OCI-LY1 (cell line): ENCODE results near the gene HOXA9.

Experiments used
- H2AFZ ChIP-seq: fragments of 200-600 bp; sonication (generic), shearing (Covaris generic); 2 replicates; pipeline ENCODE4 v1.6.0; 2014; ENCODE audit warnings: antibody characterized with exemption, mild to moderate bottlenecking, low read length
- H3F3A ChIP-seq: fragments of 200-600 bp; sonication (generic), shearing (Covaris generic); 2 replicates; pipeline ENCODE4 v1.6.0; 2014; ENCODE audit warnings: mild to moderate bottlenecking, antibody characterized with exemption, low read length, moderate library complexity; ENCODE audit not compliant: insufficient read depth
- H3K27ac ChIP-seq: fragments of 200-600 bp; sonication (generic); 2 replicates; pipeline ENCODE4 v1.5.1; 2014; ENCODE audit warnings: low read length, mixed run types, mild to moderate bottlenecking, low read depth; ENCODE audit not compliant: poor library complexity, severe bottlenecking
- H3K27me3 ChIP-seq: fragments of 200-600 bp; sonication (generic); 2 replicates; pipeline ENCODE4 v1.6.0; 2014; ENCODE audit warnings: antibody characterized with exemption, mild to moderate bottlenecking, low read length, moderate library complexity; ENCODE audit not compliant: insufficient read depth
- H3K36me3 ChIP-seq: fragments of 200-600 bp; sonication (generic); 2 replicates; pipeline ENCODE4 v1.6.1; 2014; ENCODE audit warnings: mild to moderate bottlenecking, antibody characterized with exemption, low read length, moderate library complexity, mixed read lengths; ENCODE audit not compliant: insufficient read depth
- H3K4me1 ChIP-seq: fragments of 200-600 bp; sonication (generic); 2 replicates; pipeline ENCODE4 v1.5.1; 2014; ENCODE audit warnings: mild to moderate bottlenecking, low read length, moderate library complexity; ENCODE audit not compliant: insufficient read depth, severe bottlenecking
- H3K4me2 ChIP-seq: fragments of 200-600 bp; sonication (generic), shearing (Covaris generic); 2 replicates; pipeline ENCODE4 v1.6.1; 2014; ENCODE audit warnings: low read length
- H3K4me3 ChIP-seq: fragments of 200-600 bp; sonication (generic); 2 replicates; pipeline ENCODE4 v1.5.1; 2014; ENCODE audit warnings: low read length, low read depth, mild to moderate bottlenecking, mixed read lengths; ENCODE audit not compliant: poor library complexity, severe bottlenecking
- H3K79me2 ChIP-seq: fragments of 200-600 bp; shearing (Covaris generic); 2 replicates; pipeline ENCODE4 v1.6.1; 2016; ENCODE audit warnings: mixed run types, low read length, mixed read lengths; ENCODE audit not compliant: insufficient read depth
- H3K9ac ChIP-seq: fragments of 200-600 bp; sonication (generic), shearing (Covaris generic); 2 replicates; pipeline ENCODE4 v1.6.1; 2014; ENCODE audit warnings: mild to moderate bottlenecking, low read length, mixed read lengths
- H3K9me2 ChIP-seq: fragments of 200-600 bp; sonication (generic), shearing (Covaris generic); 2 replicates; pipeline ENCODE4 v1.6.1; 2014; ENCODE audit warnings: low read depth, mild to moderate bottlenecking, low read length, mixed read lengths
- H3K9me3 ChIP-seq: fragments of 200-600 bp; shearing (Covaris generic); 2 replicates; pipeline ENCODE4 v1.6.1; 2014; ENCODE audit warnings: low read length, mixed read lengths
- H4K20me1 ChIP-seq: fragments of 200-600 bp; sonication (generic), shearing (Covaris generic); 2 replicates; pipeline ENCODE4 v1.6.0; 2016; ENCODE audit warnings: mild to moderate bottlenecking, low read length; ENCODE audit not compliant: insufficient read depth
- CTCF ChIP-seq: fragments of 200-600 bp; sonication (generic), shearing (Covaris generic); IDR thresholded peaks from 2 replicates; pipeline ENCODE4 v1.5.1; 2017; ENCODE audit warnings: mild to moderate bottlenecking, antibody characterized with exemption, low read length, moderate library complexity, mixed read lengths
- EZH2 ChIP-seq: fragments of 200-600 bp; sonication (generic), shearing (Covaris generic); IDR thresholded peaks from 2 replicates; pipeline ENCODE4 v1.8.0; 2017; ENCODE audit warnings: borderline replicate concordance, mixed run types, mild to moderate bottlenecking, antibody characterized with exemption, low read length, moderate library complexity, mixed read lengths

The HOXA9 gene

GRCh38 chr7:27202018-27202861 lies 36.9 kb upstream of the HOXA9 start:
- H4K20me1 ChIP-seq, result no peaks in the 10 kb centered on the region
- H3K27me3 ChIP-seq, result peaks cover 5% of the 10 kb centered on the region; the same call in 1 of the 2 replicates
- no peak for TF ChIP-seq CTCF
- TF ChIP-seq EZH2, result no peak

DNA sequence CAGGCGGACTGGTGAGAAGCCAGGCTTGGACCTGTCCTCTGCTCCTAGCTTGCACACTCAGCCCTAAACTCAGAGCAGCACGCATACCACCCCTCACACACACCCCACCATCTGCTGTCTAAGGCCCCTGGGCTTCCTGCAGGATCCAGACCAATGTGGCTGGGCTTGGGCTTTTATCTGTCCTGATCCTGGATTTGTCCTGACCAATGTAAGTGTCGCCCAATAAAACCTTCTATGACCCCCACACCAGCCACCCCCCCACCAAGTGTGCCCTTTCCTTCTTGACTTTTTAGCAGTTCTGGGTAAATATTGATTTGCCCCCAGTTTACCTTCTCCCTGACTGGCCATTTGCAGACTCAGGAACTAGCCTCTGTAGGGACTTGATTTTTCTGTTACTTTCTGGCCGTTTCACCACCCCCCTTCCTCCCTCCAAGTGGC lies 36.3 kb upstream of the HOXA9 start:
- Histone ChIP-seq H3K4me1 (peaks cover 32% of the 10 kb centered on the region), H4K20me1 (no peaks in the 10 kb centered on the region), H3K36me3 (no peaks in the 10 kb centered on the region), H2AFZ (no peak overlapping the region), H3F3A (no peaks in the 10 kb centered on the region), H3K27ac (no peak overlapping the region), H3K27me3 (peaks cover 5% of the 10 kb centered on the region; the same call in 1 of the 2 replicates), H3K4me2 (peak overlapping the region; percentile 86), H3K9me3 (no peaks in the 10 kb centered on the region), H3K79me2 (no peaks in the 10 kb centered on the region), H3K4me3 (peak overlapping the region; percentile 69), H3K9ac (no peak overlapping the region), H3K9me2 (no peaks in the 10 kb centered on the region)
- TF ChIP-seq EZH2, result no peak
- TF ChIP-seq CTCF, result no peak

More at GRCh38 chr7:27202018-27202861, 36.9 kb upstream of the HOXA9 start:
- Histone ChIP-seq H3K4me1 (peaks cover 32% of the 10 kb centered on the region), H3K4me3 (no peak overlapping the region), H3K79me2 (no peaks in the 10 kb centered on the region), H3F3A (no peaks in the 10 kb centered on the region), H3K9me2 (no peaks in the 10 kb centered on the region), H3K27ac (no peak overlapping the region), H3K9me3 (no peaks in the 10 kb centered on the region), H3K4me2 (peak overlapping the region; percentile 86), H2AFZ (no peak overlapping the region), H3K9ac (no peak overlapping the region), H3K36me3 (no peaks in the 10 kb centered on the region)

DNA sequence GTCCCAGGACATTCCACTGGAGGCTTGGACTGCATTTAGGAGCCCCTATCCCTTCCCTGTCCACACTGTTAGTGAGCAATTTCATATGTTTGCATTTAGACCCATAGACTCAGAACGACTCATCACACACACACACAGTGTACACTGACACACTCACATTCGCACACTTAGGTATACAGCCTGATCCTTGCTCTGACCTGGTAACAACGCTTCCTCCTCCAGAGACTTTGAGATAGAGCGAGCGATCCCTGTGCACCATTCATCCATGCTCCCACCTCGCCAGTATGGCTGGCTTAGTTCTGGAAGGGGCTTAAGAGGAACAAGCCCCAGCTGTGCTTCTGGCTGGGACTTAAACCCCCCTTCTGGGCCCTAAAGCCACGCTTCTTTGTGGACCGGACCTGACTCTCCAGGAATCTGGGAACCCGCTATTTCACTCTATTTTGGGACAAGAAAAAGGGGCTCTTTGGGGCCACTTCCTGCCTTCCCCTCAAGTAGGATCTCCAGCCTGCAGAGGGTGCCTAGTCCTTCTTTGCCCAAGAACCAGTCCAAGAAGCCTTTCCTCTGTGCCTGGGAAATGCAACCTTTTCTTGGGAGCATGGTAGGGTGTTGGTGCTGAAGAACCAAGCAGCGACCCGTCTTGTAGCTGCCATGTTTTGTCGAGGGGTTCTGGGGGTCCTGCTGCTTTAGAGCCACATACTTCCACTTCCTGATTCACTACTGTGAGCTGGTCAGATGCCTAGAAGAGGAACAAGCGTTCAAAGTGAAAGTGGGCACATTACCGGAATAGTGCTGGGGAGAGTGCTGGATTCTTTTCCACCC lies 35.6 kb upstream of the HOXA9 start:
- Histone ChIP-seq H4K20me1 (no peaks in the 10 kb centered on the region), H3K79me2 (no peaks in the 10 kb centered on the region), H3K9me2 (no peaks in the 10 kb centered on the region), H3K4me1 (peaks cover 36% of the 10 kb centered on the region), H3K27ac (no peak overlapping the region), H3K27me3 (peaks cover 4% of the 10 kb centered on the region; the same call in 1 of the 2 replicates), H3K9ac (peak overlapping the region; percentile 54; the same call in 1 of the 2 replicates), H2AFZ (0 out of 2 replicates have a peak overlapping the region, but pooled peaks have one; percentile 12), H3K9me3 (no peaks in the 10 kb centered on the region), H3K4me2 (peak overlapping the region; percentile 86), H3K36me3 (no peaks in the 10 kb centered on the region), H3K4me3 (peak overlapping the region; percentile 69), H3F3A (no peaks in the 10 kb centered on the region)
- no peak for TF ChIP-seq CTCF
- no peak for TF ChIP-seq EZH2
